ENCODE data around the gene DBN1. TPM values are rescaled to one million over a fixed set of nuclear protein-coding genes. Genes with fewer than 3 reads are reported as not detected.

Gene DBN1
- total RNA-seq, 1 experiment from 2014 or later = 218 TPM

DNA sequence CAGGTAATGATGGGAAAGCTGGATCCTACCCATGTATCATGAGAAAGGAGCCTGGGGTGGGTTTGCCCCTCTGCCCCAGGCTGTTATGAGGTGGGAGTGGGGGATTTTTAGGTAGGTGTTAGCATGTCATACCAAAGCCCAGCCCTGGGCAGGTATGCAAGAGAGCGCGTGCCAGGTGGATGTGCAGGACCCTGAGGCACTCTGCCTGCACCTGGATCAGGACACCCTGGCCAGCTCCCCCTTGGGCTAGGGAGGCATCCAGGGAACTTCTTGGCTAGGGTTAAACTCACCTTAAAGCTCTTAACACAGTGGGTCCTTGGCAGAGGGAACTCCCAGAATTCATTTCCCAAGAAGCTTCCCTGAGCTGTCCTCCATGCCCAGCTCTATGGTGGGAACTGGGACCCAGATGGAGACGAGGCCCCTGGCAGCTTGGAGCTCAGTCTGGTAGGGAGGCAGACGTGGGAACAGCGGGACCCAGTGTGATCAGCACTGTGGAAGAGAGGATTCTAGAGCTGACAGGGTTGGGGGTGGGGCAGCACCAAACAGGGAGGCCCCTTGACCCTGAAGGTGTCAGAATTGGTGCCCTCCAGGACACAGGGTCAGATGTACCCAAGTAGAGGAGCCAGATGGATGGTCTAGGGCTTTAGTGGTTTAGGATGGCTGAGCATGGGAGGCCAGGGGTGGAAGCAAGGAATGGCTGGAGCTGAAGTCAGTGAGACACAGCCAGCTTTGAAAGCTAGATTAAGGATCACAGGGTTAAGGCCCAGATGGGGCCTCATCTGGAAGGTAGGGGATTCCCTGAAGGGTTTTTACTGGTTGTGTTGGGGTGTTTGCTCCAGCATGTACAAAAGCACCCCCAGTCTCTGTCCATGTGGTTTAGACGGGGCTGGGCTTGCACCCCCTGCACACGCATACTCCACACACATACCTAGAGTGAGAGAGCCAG is 29.1 kb downstream of the DBN1 start:
- Mint-ChIP-seq H3K9me3 (ENCODE audit: low read depth, unreplicated experiment) (no peaks in the 10 kb centered on the region), H3K4me3 (ENCODE audit: low read depth, unreplicated experiment) (peak overlapping the region; percentile 70), H3K4me1 (ENCODE audit: low read depth, unreplicated experiment) (peaks cover 22% of the 10 kb centered on the region), H3K27me3 (ENCODE audit: unreplicated experiment) (no peaks in the 10 kb centered on the region), H3K27ac (ENCODE audit: unreplicated experiment) (peak overlapping the region; percentile 81), H3K36me3 (ENCODE audit: insufficient read depth, unreplicated experiment) (peaks cover 82% of the 10 kb centered on the region)
- no peak for DNase-seq
- CTCF ChIA-PET = interaction anchor here (0.7 to 6.8 kb wide), 5 partner anchors 10 to 54 kb away, joined by 3 to 57 read pairs (median 5); no protein-coding TSS in a partner anchor
- BruUV-seq (replicated peaks) = no TSS peak
- TF ChIP-seq, protein P1, sequence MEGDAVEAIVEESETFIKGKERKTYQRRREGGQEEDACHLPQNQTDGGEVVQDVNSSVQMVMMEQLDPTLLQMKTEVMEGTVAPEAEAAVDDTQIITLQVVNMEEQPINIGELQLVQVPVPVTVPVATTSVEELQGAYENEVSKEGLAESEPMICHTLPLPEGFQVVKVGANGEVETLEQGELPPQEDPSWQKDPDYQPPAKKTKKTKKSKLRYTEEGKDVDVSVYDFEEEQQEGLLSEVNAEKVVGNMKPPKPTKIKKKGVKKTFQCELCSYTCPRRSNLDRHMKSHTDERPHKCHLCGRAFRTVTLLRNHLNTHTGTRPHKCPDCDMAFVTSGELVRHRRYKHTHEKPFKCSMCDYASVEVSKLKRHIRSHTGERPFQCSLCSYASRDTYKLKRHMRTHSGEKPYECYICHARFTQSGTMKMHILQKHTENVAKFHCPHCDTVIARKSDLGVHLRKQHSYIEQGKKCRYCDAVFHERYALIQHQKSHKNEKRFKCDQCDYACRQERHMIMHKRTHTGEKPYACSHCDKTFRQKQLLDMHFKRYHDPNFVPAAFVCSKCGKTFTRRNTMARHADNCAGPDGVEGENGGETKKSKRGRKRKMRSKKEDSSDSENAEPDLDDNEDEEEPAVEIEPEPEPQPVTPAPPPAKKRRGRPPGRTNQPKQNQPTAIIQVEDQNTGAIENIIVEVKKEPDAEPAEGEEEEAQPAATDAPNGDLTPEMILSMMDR (IDR thresholded peaks at IDR 0.05; ENCODE audit: unreplicated experiment) = no peak
- intact Hi-C loops (cut with micrococcal nuclease; ENCODE audit: unreplicated experiment) = no loop called here

DNA sequence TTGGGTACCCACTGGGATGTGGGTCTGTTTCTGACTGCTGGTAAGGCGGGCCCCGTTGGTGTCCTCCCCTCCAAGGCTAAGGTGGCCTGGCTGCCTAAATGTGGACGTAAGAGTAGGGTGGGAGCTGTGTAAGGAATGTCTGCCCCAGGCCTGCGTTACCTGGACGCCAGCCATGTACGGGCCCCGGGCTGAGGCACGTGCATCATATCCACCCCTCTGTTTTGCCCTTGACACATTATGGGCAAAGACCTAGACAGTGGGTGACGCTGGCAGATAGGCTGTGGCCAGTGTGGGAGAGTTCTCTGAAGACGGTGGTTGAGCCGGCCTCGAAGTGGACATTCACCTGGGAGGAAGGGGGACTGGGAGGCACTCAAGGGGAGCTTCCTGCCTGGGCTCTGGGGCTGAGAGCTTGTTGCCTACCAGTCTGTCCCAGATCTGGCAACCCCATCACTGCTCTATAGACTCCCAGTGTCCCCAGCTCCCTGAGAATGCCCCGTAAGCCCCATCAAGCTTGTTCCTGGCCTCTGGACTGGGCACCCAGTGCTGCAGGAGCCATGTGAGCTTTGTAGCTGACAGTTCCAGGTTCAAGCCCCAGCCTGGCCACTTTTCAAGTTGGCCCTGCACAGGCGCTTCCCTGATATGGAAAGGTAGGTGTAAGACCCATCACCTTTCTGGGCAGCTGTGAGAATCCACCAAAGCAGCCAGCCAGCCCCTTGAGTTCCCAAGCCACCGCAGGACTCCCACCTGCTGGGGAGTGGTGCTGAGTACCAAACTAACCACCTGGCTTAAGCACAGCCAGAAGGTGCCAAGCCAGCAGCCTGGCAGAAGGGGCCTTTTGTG is 30.1 kb downstream of the DBN1 start:
- intact Hi-C loops (cut with micrococcal nuclease; ENCODE audit: unreplicated experiment) = no loop called here
- peaks cover 86% of the 10 kb centered on the region for H3K36me3 Mint-ChIP-seq (ENCODE audit: insufficient read depth, unreplicated experiment)
- no TSS peak for BruUV-seq (replicated peaks)
- peak overlapping the region; percentile 70 for H3K4me3 Mint-ChIP-seq (ENCODE audit: low read depth, unreplicated experiment)
- no peaks in the 10 kb centered on the region for H3K27me3 Mint-ChIP-seq (ENCODE audit: unreplicated experiment)
- peak overlapping the region; percentile 81 for H3K27ac Mint-ChIP-seq (ENCODE audit: unreplicated experiment)
- no peak for DNase-seq
- CTCF ChIA-PET = interaction anchor here (0.7 to 6.8 kb wide), 4 partner anchors 12 to 53 kb away, joined by 3 to 57 read pairs (median 7); no protein-coding TSS in a partner anchor
- H3K9me3 Mint-ChIP-seq (ENCODE audit: low read depth, unreplicated experiment) = no peaks in the 10 kb centered on the region
- peaks cover 15% of the 10 kb centered on the region for H3K4me1 Mint-ChIP-seq (ENCODE audit: low read depth, unreplicated experiment)
- TF ChIP-seq, protein P1 (IDR thresholded peaks at IDR 0.05; ENCODE audit: unreplicated experiment) = no peak

DNA sequence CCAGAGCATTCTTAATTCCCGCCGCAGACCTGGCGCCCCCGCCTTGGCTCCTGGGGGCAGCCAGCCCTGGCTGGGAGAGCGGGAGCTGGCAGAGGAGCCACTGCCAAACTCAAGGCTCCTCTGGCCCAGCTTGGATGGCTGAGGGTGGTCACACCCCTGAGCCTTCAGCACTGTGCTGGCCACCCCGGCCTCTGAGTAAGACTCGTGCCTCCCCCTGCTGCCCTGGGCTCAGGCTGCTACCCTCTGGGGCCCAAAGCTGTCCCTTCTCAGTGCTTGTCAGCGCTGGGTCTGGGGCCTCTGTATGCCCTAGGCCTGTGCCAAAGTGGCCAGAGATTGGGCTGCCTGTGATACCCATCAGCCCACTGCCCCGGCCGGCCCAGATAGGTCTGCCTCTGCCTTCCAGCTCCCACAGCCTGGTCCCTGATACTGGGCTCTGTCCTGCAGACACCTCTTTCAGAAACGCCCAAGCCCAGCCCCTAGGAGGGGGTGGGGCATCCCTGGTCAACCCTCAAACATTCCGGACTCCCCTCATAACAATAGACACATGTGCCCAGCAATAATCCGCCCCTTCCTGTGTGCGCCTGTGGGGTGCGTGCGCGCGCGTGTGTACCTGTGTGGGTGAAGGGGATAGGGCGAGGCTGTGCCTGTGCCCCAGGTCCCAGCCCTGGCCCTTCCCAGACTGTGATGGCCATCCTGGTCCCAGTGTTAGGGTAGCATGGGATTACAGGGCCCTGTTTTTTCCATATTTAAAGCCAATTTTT is 31.2 kb downstream of the DBN1 start:
- Mint-ChIP-seq H3K27ac (ENCODE audit: unreplicated experiment) (peak overlapping the region; percentile 28), H3K27me3 (ENCODE audit: unreplicated experiment) (no peaks in the 10 kb centered on the region), H3K36me3 (ENCODE audit: insufficient read depth, unreplicated experiment) (peaks cover 86% of the 10 kb centered on the region), H3K4me1 (ENCODE audit: low read depth, unreplicated experiment) (peaks cover 9% of the 10 kb centered on the region), H3K4me3 (ENCODE audit: low read depth, unreplicated experiment) (no peak overlapping the region), H3K9me3 (ENCODE audit: low read depth, unreplicated experiment) (no peaks in the 10 kb centered on the region)
- intact Hi-C loops (cut with micrococcal nuclease; ENCODE audit: unreplicated experiment) = no loop called here
- CTCF ChIA-PET = interaction anchor here (0.6 to 0.9 kb wide), 3 partner anchors 12 to 358 kb away, joined by 3 read pairs; no protein-coding TSS in a partner anchor
- TF ChIP-seq, protein P1 (IDR thresholded peaks at IDR 0.05; ENCODE audit: unreplicated experiment) = no peak
- BruUV-seq (replicated peaks) = no TSS peak
- no peak for DNase-seq
